Naive B cell (primary cell): ENCODE results near the gene CAPN5. TPM values are rescaled to one million over a fixed set of nuclear protein-coding genes. Genes with fewer than 3 reads are reported as not detected.
"Not testable (repeated sequence)": the region's sequence is repeated elsewhere in the genome, so short reads cannot be mapped to it uniquely, and the experiment has no call there.

Experiments
- ATAC-seq, 2 donors: fragments of 150-1000 bp; cut with Tn5 transposase; 2 replicates each; pipeline ENCODE4 v1.10.0; 2021; ENCODE audit warnings: low read depth in 2 of 2, mild to moderate bottlenecking in 2 of 2, moderate library complexity in 2 of 2
- DNase-seq: peaks from one replicate; pipeline ENCODE4 v3.0.0; 2022
- H3K27ac Mint-ChIP-seq, 6 donors: one replicate each; pipeline ENCODE4 v1.8.0; 2020 to 2022; ENCODE audit warnings: mild to moderate bottlenecking in 6 of 6, mixed read lengths in 6 of 6, moderate library complexity in 5 of 6, inconsistent platforms in 2 of 6
- H3K27me3 Mint-ChIP-seq, 3 donors: one replicate each; pipeline ENCODE4 v1.8.0; 2021 to 2022; ENCODE audit warnings: mixed read lengths in 3 of 3, mild to moderate bottlenecking in 1 of 3
- H3K36me3 Mint-ChIP-seq, 2 donors: one replicate each; pipeline ENCODE4 v1.8.0; 2020 to 2022; ENCODE audit warnings: mixed read lengths in 2 of 2, inconsistent platforms in 1 of 2, mild to moderate bottlenecking in 1 of 2
- H3K4me1 Mint-ChIP-seq, 3 donors: one replicate each; pipeline ENCODE4 v1.8.0; 2020 to 2022; ENCODE audit warnings: mixed read lengths in 3 of 3, inconsistent platforms in 1 of 3, mild to moderate bottlenecking in 1 of 3, moderate library complexity in 1 of 3
- H3K4me3 Mint-ChIP-seq, 8 donors: one replicate each; pipeline ENCODE4 v1.8.0; 2020 to 2022; ENCODE audit warnings: mild to moderate bottlenecking in 8 of 8, mixed read lengths in 8 of 8, moderate library complexity in 8 of 8, inconsistent platforms in 2 of 8
- H3K9me3 Mint-ChIP-seq, 7 donors: one replicate each; pipeline ENCODE4 v1.8.0; 2020 to 2022; ENCODE audit warnings: mixed read lengths in 7 of 7, mild to moderate bottlenecking in 5 of 7, inconsistent platforms in 2 of 7, moderate library complexity in 1 of 7
- polyA plus RNA-seq, 6 donors: library from polyadenylated mRNA; unstranded; fragments of 300-500 nt; fragmentation: Illumina TruSeq; gene quantifications; one replicate each; pipeline ENCODE4 v1.2.3, GENCODE V29; 2021; ENCODE audit warnings: low read depth in 6 of 6

The CAPN5 gene
- under 1 TPM in 2 of 6 donors, not detected in 4; 0.33 to 0.87 TPM for polyA plus RNA-seq

GRCh38 chr11:77066229-77067042 lies at the start of gene CAPN5:
Gene CAPN5, plus strand, starts transcription at chr11:77066971. Its CDS starts 17,916 bp downstream, at chr11:77084887.
- Mint-ChIP-seq H3K4me3 (peak within 1 kb of the TSS; percentile 87 to 96 (median 92)), H3K27me3 (peaks cover 0 to 19% (median 16%) of the 10 kb centered on the region in 3 donors), H3K9me3 (peaks cover 0 to 9% (median 4%) of the 10 kb centered on the region in 7 donors), H3K27ac (peak within 1 kb of the TSS in 5 of 6 donors; percentile 19 to 96 (median 59)), H3K36me3 (no peaks in the 10 kb centered on the region), H3K4me1 (peaks cover 10 to 20% (median 18%) of the 10 kb centered on the region in 3 donors)
- DNase-seq (peak; percentile 88), ATAC-seq (peak; percentile 90)

GRCh38 chr11:77018396-77018924 lies 48.3 kb upstream of the CAPN5 start:
- not testable (repeated sequence) for H3K27me3 Mint-ChIP-seq, H3K27ac Mint-ChIP-seq, H3K4me1 Mint-ChIP-seq, H3K4me3 Mint-ChIP-seq, ATAC-seq, H3K36me3 Mint-ChIP-seq, H3K9me3 Mint-ChIP-seq, DNase-seq

- Mint-ChIP-seq H3K36me3 (peaks cover 0 to 9% of the 10 kb centered on the region in 2 donors), H3K4me1 (peaks cover 0 to 2% (median 0%) of the 10 kb centered on the region in 3 donors)
- no peak for DNase-seq
These were observed 46.7 kb upstream of the CAPN5 start for GRCh38 chr11:77019976-77020595.

DNA sequence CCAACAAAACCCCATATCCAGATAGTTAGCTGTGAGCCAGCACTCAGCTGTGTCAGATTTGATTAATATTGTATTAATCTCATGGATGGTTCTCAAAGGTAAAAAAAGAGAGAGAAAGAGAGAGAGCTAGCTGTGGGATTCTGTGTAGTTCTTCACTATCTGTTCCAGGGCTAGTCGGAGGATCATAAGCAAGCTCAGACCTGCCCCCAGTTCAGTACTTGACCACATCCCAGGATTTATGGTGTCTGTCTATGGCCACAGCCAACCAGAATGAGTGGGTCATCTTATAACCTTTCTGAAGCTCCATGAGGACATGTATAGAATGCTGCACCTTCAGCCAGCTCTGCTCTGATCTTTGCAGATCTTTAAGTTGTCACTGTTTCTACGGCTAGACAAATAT lies 46.0 kb upstream of the CAPN5 start:
- DNase-seq (no peak), ATAC-seq (no peak)
- Mint-ChIP-seq H3K4me1 (peaks cover 0 to 2% (median 0%) of the 10 kb centered on the region in 3 donors), H3K9me3 (no peaks in the 10 kb centered on the region), H3K27me3 (no peaks in the 10 kb centered on the region), H3K36me3 (peaks cover 0 to 9% of the 10 kb centered on the region in 2 donors), H3K4me3 (no peak overlapping the region), H3K27ac (peak overlapping the region in 1 of 6 donors; percentile 24)

More at GRCh38 chr11:77019976-77020595, 46.7 kb upstream of the CAPN5 start:
- H3K4me3 Mint-ChIP-seq: no peak overlapping the region
- H3K27me3 Mint-ChIP-seq: no peaks in the 10 kb centered on the region
- H3K27ac Mint-ChIP-seq: no peak overlapping the region
- H3K9me3 Mint-ChIP-seq: no peaks in the 10 kb centered on the region
- no peak for ATAC-seq

GRCh38 chr11:77024745-77025144 lies 42.0 kb upstream of the CAPN5 start:
- peak; percentile 35 to 54 for ATAC-seq
- no peak for DNase-seq
- Mint-ChIP-seq H3K4me1 (peaks cover 0 to 2% (median 0%) of the 10 kb centered on the region in 3 donors), H3K27me3 (peaks cover 7 to 23% (median 12%) of the 10 kb centered on the region in 3 donors), H3K9me3 (no peaks in the 10 kb centered on the region), H3K36me3 (no peaks in the 10 kb centered on the region), H3K4me3 (no peak overlapping the region), H3K27ac (no peak overlapping the region)

GRCh38 chr11:77026221-77026620 lies 40.5 kb upstream of the CAPN5 start:
- ATAC-seq (no peak), DNase-seq (no peak)
- Mint-ChIP-seq H3K4me1 (peaks cover 0 to 2% (median 0%) of the 10 kb centered on the region in 3 donors), H3K9me3 (no peaks in the 10 kb centered on the region), H3K27ac (no peak overlapping the region), H3K4me3 (no peak overlapping the region), H3K27me3 (peaks cover 20 to 37% (median 22%) of the 10 kb centered on the region in 3 donors), H3K36me3 (no peaks in the 10 kb centered on the region)

- no peak overlapping the region for H3K4me3 Mint-ChIP-seq
- H3K4me1 Mint-ChIP-seq: peaks cover 0 to 2% (median 0%) of the 10 kb centered on the region in 3 donors
- H3K9me3 Mint-ChIP-seq: no peaks in the 10 kb centered on the region
- ATAC-seq (no peak), DNase-seq (no peak)
- peaks cover 20 to 43% (median 27%) of the 10 kb centered on the region in 3 donors for H3K27me3 Mint-ChIP-seq
- H3K27ac Mint-ChIP-seq: no peak overlapping the region
- H3K36me3 Mint-ChIP-seq: no peaks in the 10 kb centered on the region
These were observed 40.0 kb upstream of the CAPN5 start for GRCh38 chr11:77026743-77027142.

DNA sequence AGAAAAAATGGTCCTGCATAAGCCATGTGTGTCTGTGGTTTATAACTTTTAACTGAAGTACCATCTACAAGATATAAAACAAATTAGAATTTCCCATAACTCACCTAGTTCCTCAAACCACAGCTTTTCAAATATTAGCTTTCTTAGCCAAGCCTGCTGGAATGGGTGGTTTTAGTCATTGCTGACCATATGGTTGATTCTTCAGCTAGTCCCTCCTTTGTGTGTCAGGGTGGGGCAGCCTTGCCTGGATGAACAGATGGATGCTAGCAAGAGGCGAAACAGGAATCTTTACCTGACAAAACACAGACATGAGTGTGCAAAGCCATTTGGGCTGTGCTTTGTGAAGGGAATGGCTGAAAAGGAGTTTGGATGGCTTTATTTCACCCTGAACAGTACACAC lies 39.5 kb upstream of the CAPN5 start:
- Mint-ChIP-seq H3K27ac (no peak overlapping the region), H3K4me1 (peaks cover 0 to 2% (median 0%) of the 10 kb centered on the region in 3 donors), H3K9me3 (no peaks in the 10 kb centered on the region), H3K36me3 (no peaks in the 10 kb centered on the region), H3K27me3 (peaks cover 20 to 43% (median 27%) of the 10 kb centered on the region in 3 donors), H3K4me3 (no peak overlapping the region)
- ATAC-seq: no peak
- DNase-seq: no peak

- peak overlapping the region in 1 of 8 donors; percentile 63 for H3K4me3 Mint-ChIP-seq
- H3K9me3 Mint-ChIP-seq: no peaks in the 10 kb centered on the region
- ATAC-seq: no peak
- H3K36me3 Mint-ChIP-seq: no peaks in the 10 kb centered on the region
- peaks cover 0 to under 1% (median 0%) of the 10 kb centered on the region in 3 donors for H3K4me1 Mint-ChIP-seq
- peaks cover 20 to 43% (median 29%) of the 10 kb centered on the region in 3 donors for H3K27me3 Mint-ChIP-seq
- H3K27ac Mint-ChIP-seq: no peak overlapping the region
- no peak for DNase-seq
These were observed 36.9 kb upstream of the CAPN5 start for GRCh38 chr11:77029829-77030228.

DNA sequence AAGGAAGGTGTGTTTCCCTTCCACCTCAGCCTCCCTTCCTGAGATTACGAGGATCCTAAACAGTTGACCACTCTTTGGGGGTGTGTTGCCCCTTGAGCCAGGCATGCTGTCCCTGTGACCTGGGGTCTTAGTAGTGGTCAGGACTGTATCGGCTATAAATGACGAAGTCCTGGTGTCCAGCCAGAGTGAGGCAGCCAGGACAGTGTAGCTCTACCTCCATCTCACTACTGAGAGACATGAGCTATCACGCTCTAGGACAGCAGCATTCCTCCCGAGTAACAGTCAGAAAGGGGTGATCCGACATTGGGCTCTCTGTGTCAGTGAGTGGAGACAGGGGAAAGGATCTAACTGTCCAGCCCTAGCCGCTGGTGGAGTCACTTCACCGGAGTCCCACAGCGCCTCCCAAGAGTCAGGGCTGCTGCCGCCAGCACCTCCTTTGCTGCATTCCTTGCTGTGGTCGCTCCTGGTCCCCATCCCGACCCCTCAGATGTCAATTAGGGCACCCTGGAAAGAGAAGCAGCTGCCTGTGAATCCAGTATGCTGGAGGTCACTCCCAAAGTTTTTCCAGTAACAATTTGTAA lies 35.8 kb upstream of the CAPN5 start:
- Mint-ChIP-seq H3K4me3 (no peak overlapping the region), H3K27ac (no peak overlapping the region), H3K36me3 (no peaks in the 10 kb centered on the region), H3K4me1 (no peaks in the 10 kb centered on the region), H3K9me3 (no peaks in the 10 kb centered on the region), H3K27me3 (peaks cover 20 to 43% (median 36%) of the 10 kb centered on the region in 3 donors)
- DNase-seq (no peak), ATAC-seq (no peak)

DNA sequence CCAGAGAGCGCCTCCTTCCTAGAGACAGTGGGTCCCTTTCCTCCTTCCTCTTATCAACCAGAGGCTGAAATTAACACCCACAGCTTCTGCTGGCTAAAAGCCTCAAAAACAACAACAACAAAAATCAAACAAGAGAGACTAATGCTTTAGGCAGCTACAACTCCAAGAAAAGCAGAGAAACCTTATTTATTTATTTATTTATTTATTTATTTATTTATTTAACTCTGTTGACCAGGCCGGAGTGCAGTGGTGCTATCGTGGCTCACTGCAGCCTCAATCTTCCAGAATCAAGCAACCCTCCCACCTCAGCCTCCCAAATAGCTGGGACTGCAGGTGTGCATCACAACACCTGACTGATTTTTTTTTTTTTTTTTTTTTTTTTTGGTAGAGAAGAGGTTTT lies 35.2 kb upstream of the CAPN5 start:
- no peaks in the 10 kb centered on the region for H3K36me3 Mint-ChIP-seq
- DNase-seq (no peak), ATAC-seq (no peak)
- H3K9me3 Mint-ChIP-seq: no peaks in the 10 kb centered on the region
- H3K27ac Mint-ChIP-seq: no peak overlapping the region
- no peak overlapping the region for H3K4me3 Mint-ChIP-seq
- H3K27me3 Mint-ChIP-seq: peaks cover 20 to 45% (median 39%) of the 10 kb centered on the region in 3 donors
- H3K4me1 Mint-ChIP-seq: peaks cover 0 to under 1% (median 0%) of the 10 kb centered on the region in 3 donors

DNA sequence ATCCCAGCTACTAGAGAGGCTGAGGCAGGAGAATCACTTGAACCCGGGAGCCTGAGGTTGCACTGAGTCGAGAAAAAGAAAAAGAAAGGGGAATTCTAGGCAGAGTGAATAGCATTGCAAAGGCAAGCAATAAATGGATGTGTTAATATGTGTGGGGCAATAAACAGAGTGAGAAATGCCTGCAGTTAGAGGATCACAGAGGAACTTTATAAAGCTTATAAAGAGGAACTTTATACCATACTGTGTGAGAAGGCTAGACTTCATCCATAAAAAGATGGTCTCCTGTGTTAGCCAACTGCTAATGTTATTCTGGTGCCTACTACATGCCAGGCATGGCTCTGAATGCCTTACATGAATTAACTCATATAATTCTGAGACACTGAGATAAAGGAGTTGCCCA lies 31.7 kb upstream of the CAPN5 start:
- H3K27me3 Mint-ChIP-seq: peaks cover 28 to 53% (median 48%) of the 10 kb centered on the region in 3 donors
- peaks cover 0 to 4% (median 0%) of the 10 kb centered on the region in 7 donors for H3K9me3 Mint-ChIP-seq
- DNase-seq (no peak), ATAC-seq (no peak)
- H3K4me1 Mint-ChIP-seq: peaks cover 17 to 23% (median 18%) of the 10 kb centered on the region in 3 donors
- H3K27ac Mint-ChIP-seq: no peak overlapping the region
- H3K36me3 Mint-ChIP-seq: no peaks in the 10 kb centered on the region
- no peak overlapping the region for H3K4me3 Mint-ChIP-seq

DNA sequence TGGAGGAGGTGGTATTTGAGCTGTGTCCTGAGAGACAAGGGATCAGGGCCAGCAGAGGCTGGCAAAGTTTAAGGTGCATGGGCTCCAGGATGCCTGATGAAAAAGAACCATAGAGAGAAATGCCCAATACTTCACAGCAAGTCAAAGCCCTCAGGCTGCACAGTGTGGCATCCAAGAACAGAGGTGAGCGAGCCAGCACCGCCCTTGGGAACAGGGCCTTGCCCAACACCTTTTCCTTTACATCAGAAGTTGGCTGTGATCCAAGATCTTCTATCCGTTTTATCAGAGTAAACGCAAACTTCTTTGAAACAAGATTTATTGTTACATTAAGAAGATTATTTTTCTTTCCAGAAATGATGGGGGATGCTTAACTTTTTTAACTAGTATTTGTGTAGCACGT lies 31.2 kb upstream of the CAPN5 start:
- DNase-seq (no peak), ATAC-seq (no peak)
- no peak overlapping the region for H3K27ac Mint-ChIP-seq
- no peak overlapping the region for H3K4me3 Mint-ChIP-seq
- H3K27me3 Mint-ChIP-seq: peaks cover 23 to 51% (median 46%) of the 10 kb centered on the region in 3 donors
- H3K9me3 Mint-ChIP-seq: peaks cover 0 to 4% (median 0%) of the 10 kb centered on the region in 7 donors
- H3K36me3 Mint-ChIP-seq: no peaks in the 10 kb centered on the region
- peaks cover 20 to 23% (median 22%) of the 10 kb centered on the region in 3 donors for H3K4me1 Mint-ChIP-seq
